Activated T-cell treated with anti-CD3 and anti-CD28 coated beads, Interleukin-2, amount 50 U/mL, for 1 hour (primary cell): ENCODE results near the gene ASAP2.

ENCODE experiments used
- DNase-seq: peaks from one replicate; pipeline ENCODE4 v3.0.0-alpha.2; 2020

Gene ASAP2

DNA sequence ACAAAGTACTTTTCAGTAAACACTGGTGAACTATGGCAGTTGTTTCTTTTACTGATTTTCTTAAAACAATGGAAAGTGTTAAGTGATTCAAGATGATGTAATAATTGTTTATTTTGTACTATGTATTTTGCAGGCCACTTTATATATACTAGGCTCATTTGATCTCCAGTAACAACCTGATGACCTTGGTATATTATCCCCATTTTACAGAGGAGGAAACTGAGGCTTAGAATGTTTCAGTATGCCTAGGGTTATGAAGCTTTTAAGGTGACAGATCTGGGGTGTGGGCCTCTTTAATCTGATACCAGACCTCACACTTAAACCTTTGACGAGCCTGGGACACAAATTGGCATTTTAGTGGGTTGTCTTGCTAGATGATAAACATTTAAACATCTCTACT is 153.5 kb downstream of the ASAP2 start:
- no peak for DNase-seq

DNA sequence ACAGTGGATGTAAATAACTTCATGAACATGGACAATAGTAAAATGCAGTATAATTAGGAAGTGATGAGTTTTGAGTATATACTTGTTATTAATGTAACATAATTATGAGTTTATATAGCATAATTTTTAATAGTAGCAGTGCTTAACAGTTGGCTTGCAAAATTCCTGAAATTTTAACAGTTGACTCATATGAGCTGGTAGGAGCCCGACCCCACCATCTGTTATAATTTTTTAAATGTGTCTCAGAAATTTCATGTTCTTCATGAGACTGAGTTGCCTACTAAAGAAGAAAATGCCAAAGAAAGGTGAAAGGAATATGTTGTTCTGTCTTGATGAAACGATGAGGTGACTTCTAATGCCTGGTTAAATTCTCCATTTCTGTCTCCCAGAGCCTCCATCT is 154.1 kb downstream of the ASAP2 start:
- no peak for DNase-seq

DNA sequence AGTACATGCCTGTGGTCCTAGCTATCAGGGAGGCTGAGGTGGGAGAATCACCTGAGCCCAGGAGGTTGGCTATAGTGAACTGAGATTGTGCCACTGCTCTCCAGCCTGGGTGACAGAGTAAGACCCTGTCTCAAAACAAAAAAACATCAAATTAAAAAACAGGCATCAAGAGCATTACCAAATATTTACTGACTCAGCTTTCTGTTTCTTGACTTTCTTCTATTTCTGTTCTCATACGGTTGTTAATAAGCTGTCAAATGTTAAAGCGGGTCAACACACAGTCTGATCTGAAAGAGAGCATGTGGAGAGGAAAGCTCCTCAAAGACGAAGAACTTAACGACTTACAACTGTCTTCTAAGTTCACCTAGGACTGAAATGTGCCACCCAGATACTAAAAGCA is 157.8 kb downstream of the ASAP2 start:
- no peak for DNase-seq

DNA sequence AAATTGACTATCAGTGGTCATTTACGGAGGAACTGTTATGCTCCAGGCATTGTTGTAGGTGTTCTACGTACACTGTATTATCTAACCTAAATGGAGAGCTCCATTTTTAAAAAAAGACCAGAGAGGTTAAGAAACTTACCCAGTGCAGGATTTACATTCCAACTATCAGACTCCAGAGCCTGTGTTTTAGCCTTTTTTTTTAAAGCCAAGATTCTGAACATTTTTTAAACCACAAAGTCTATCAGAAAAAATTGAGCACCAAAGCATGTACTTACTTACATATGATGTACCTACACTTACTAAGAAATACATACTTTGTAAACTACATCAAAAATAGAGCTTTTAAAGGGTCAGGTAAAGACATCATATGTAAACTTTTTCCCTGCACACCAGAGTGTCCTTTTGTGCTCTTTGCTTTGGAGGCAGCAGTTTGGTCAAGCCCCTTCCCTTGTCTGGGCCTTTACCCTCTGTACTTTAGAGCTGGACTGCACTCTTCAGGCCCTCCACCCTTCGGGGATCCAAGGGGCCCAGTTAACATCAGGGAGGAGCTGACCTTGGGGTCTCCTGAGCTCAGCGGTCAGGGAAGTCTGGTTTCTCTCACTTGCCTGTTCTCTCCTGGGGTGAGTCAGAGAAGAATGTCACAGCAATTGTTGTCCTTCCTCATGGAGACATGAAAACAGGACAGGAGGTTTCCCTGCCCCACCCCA is 158.3 kb downstream of the ASAP2 start:
- no peak for DNase-seq

DNA sequence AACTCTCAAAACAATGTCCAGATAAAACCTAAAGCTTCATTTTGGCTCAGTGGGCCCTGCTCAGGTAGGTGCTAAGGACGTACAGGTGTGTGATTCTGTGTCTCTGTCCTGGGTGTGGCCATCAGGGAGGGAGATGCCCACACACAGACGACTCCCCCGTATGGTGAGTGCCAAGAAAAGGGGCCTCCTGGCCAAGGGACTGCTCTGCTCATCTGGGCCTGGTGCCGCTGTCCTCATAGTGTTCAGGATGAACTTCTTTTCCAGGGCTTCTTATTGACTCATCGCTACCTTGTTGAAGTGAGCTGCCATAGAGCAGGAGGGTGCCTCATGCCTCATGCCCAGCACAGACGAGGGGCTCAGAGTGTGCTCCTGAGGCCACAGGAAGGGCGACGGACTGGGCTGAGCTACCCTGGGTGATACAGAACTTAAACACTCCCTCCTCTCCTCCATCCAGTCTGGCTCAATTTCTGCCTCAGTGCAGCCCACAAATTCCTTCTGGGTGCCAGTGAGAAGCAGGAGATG is 158.9 kb downstream of the ASAP2 start:
- no peak for DNase-seq

DNA sequence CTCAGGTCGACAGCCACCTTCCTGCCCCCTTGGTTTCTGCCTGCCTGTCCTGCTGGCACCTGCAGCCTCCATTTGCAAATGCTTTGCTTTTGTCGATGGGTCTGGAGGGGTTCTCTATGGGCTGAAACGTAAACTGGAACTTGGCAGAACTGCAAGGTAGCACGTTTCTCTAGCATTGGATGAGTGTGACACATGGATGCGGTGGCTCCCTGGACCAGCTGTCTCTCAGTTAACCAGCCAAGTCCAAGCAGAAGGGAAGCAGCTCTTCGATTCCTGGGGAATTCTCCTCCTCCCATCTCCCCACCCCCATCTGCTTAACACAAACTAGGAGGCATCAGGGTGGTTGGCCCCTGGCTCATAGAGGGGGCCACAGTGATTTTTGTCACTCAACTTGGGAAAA is 159.4 kb downstream of the ASAP2 start:
- DNase-seq = no peak

DNA sequence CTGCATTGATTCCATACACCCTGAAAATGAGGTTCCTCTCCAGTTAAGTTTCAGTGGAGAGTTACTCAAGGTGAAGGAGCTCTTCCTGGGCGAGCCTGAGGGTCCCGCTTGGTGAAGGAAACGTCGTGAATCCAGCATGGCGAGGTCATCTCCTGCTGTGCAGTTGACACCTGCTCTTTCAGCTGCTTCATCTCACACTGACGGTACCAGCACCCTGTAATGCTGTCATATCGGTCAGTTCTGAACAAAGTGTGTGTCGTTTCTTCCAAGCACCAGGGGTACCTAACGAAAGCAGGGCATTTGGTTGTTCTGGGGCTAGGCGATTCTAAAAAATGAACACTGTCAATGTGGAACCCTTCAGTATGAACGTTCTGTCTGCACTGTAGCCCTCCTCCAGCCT is 164.1 kb downstream of the ASAP2 start:
- no peak for DNase-seq

DNA sequence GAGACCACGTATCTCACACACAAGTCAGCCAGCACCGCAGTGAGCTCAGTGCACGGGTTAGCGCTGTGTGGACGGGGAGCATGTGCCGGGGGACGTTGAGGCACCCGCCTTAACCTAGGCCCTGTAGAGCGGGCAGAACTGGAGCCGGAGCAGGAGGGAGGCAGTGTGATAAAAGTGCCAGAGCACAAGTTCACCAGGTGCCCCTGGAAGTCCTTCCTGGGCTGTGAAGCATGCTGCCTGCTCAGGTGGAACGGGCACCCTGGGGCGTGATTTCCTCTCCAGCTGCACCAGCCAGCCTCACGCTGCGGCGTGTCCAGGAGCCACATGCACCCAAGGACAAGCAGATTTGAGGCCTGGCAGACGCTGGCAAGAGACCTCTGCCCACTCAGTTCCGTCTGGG is 166.4 kb downstream of the ASAP2 start:
- no peak for DNase-seq

DNA sequence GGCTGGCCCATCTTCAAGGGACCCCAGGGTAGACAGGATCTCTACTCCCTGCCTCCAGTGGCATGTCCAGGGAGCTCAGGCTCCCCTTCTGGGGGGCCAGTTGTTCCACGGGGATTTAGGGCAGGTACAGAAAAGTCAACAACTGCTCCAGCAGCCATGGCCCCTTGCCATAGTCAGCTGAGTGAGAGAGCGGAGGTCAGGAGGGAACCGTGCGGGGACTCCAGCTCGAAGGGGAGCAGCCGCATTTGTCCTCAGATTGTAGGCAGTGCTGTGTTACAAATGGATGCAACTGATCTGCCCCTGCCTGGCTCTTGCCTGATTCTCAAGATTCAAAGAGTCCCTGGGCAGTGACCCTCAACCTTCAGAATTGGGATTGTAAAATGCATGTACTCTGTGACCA is 166.9 kb downstream of the ASAP2 start:
- DNase-seq = no peak

DNA sequence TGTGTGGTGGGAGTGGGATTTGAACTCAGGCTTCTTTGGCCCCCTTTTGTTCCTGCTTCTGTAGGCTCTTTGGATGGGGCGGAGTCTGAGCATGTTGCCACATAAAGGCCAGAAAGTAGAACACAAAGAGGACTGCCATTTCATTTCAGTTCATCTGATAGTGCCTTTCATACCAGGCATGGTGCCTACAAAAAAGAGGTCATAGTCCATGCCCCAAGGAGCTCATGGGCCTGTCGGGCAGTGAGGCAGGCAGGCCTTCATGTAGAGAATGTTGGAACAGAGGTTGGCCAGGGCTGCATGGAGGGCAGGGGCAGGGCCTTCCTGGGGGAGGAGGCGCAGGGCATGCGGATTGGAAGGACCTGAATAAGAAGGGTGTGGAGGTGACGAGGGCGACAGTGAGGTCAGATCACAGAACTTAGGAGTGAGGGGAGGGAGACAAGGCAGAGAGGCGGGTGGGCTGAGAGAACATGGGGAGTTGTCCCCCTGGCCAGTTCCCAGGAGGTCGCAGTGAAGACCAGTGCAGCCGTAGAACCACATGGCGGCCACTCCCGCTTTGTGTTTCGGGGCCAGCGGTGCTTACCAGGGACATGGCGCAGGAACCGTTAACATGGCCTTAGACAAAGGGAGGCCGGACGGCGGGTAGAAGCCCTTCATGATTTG is 167.6 kb downstream of the ASAP2 start:
- no peak for DNase-seq

DNA sequence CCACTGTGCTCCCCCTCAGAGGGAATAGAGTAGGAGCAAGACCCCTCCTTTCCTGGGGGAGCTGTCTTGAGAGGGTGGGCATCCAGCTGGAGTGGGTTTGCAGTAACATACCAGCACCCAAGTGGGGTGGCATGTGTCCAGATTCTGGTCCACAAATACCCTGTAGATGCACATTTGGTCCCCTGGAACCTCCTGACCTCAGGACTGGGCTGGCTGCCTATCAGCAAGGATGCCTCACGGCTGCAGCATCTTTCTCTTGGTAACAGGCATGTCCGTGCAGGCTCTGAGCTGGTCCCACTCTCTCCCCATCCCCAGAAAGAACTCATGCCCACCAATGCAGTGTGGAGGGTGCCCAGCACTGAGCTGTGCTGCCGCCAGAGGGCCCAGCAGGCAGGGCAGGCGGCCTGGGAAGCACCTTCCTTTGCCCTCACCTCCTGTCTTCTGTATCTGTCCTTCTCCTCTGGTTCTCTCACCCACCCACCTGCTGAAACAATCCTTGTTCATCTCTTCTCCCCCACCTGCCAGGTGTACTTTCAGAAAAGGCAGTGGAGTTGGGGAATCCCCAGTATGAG is 169.3 kb downstream of the ASAP2 start:
- no peak for DNase-seq

DNA sequence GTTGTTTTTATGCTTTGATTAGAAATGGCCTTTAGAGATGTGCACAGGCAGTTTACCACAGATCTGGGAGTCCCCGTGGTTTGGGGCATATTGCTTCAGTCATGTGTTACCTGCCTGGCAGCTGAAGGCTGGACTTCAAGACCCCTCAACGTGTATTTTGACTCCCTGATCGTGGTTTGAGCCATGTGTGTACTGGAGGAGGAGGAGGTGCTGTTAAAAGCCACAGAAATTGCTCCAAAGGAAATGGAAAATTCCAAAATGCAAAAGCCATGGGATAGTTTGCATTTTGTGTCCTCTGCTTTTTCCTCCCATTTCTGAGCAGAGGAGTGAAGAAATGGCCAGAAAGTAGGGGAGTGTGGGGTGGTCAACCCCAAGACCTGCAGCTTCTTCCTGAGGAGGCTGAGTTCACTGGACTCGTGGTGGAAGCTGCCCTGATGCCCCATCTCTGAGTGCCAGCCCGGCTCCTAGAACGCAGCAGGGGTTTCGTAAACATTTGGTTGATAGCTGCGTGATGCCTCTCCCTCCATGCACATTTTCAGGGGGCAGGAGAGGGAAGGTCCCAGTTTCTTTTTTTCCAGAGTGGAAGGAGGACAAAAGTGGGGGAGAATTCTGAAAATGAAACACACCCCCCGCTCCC is 171.0 kb downstream of the ASAP2 start:
- no peak for DNase-seq

DNA sequence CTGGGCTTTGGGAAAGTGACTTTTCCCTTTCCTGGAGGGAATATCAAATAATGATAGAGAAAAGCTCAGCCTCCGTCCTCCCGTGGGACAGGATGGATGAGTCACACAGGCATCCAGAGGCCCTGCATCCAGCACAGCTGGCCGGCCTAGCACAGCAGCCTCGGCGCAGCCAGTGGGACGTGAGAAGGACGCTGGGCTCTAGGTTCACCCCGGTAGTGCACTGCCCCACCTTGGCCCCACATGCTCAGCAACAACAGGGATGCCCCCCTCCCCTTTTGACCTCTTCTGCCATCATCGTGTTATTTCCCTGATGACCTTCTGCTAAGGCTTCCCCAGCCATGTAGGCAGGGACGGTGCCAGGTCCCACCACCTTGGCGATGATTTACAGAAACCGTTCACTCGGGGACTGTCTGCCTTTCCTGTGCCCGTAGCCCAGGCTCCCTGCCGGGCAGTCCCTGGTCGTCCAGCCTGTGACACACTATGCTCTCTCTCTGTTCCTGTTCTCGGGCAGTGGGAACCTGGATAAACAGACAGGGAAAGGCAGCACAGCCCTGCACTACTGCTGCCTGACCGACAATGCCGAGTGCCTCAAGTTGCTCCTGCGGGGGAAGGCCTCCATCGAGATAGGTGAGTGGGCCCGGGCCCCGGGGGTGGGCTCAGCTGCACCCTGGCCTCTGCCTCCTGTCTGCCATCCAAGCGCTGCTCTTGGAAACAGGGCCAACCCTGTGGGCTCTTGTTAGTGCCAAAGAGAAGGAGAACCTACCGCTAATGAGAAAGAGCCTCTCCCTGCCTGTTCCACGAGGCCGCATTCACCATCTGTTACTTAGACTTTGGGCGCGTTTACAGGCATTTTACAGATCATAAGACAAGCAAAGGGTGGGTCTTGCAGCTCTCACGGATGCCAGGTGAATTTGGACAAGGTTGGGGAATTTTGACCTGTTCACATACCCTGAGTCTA is 172.1 kb downstream of the ASAP2 start:
- no peak for DNase-seq

DNA sequence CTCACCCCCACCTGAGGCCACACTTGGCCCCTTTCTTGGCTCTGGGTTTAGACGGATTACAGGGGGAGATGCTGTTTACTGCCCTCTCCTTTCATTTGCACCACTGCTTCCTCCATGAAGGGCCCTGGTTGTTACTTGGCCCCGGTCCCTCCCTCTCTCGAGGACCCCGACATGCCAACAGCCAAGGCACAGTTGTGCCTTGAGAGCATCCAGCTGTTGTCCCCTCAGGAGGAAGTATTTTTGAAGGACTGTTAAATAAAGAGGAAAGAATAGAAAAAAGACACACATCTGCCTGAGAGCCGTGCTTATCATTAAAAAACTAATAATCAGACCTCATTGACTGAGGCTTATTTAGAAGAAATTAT is 172.8 kb downstream of the ASAP2 start:
- DNase-seq = no peak

DNA sequence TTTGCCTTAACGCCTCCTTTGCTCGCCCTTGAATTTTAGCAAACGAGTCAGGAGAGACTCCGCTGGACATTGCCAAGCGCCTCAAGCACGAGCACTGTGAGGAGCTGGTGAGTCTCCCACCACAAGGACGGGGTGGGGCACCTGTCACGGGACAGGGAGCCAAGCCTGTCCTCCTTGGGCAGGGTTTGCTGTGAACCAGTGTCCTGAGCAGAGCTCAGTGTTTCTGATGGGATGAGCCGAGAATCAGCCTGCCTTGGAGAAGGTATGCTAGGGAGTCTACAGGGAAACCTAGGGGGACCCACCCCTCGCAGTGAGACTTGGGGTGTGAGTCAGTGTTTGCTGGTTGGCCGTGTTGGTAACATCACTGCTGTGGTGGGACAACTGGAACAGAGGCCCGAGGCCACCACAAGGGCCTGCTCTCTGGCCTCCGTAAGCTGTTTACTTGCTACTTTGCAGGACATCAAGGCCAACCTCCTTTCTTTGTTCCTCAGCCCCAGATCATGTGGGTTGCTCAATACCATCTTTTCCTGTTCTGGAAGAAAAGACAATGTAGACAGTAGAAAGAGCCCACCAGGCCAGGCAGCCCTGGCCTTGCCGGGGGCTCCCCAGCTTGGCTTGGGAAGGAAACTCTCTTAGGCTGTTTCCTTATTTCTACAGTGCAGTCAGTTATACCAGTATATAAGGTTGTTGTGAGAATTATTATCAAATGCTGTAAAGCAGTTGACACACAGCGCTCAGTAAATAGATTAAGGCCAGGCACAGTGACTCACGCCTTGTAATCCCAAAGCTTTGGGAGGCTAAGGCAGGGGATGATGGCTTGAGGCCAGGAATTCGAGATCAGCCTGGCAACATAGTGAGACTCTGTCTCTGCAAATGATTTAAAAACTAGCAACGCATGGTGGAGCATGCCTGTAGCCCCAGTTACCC is 174.4 kb downstream of the ASAP2 start:
- no peak for DNase-seq

DNA sequence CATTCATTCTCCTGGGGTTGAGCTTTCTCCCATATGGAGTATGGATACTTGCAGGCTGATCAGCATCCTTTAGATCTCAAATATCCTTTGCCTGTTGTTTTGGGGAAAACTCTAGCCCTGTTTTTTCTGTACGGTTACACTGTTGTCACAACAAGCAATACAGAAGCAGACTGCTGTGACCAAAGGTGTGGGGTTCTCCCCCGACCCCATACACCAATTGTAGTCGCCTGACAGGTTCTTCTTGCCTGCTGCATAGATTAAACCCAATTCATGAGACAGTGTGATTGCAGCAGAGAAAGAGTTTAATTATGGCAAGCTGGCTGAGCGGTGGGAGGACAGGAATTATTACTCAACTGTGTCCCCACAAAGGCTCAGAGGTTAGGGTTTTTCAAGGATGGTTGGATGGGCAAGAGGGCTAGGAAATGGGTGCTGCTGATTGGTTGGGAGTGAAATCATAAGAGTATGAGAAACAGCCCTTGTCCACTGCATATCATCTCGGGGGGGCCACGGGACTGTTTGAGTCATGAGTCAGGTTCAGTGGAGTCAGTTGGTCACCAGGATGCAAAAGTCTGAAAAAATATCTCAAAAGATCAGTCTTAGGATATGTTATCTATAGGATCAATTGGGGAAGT is 176.1 kb downstream of the ASAP2 start:
- no peak for DNase-seq

DNA sequence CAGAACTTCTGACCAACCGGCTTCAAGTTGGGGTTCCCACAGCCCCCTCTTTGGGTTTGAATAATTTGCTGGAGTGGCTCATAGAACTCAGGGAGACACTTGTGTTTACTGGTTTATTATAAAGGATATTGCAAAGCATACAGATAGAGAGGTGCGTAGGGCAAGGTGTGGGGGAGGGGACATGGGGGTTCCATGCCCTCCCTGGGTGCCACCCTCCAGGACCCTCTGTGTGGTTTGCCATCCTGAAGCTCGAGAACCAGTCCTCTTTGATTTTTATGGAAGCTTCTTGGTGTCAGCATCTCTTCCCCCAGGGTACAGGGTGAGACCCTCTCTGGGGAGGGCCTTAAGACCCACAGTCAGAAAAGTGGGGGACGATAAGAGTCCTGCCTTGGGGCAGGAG is 177.9 kb downstream of the ASAP2 start:
- no peak for DNase-seq

DNA sequence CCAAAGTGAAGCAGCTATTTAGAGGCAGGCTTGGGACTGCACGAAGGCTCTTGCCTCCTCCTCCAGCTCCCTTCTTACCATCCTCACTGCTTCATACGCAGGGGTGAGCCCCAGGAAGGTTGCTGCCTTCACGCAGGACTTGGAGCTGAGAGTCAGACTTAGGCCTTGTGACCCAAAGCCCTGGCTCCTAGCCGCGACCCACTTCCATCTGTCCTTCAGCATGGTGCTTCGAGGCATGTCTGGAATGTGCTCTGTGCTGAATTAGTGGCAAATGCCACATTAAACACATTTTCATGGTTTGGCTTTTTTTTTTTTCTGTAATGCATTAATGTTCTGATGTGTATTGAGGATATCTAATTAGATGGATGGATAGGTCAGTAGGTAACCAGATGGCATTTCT is 179.2 kb downstream of the ASAP2 start:
- DNase-seq = no peak

DNA sequence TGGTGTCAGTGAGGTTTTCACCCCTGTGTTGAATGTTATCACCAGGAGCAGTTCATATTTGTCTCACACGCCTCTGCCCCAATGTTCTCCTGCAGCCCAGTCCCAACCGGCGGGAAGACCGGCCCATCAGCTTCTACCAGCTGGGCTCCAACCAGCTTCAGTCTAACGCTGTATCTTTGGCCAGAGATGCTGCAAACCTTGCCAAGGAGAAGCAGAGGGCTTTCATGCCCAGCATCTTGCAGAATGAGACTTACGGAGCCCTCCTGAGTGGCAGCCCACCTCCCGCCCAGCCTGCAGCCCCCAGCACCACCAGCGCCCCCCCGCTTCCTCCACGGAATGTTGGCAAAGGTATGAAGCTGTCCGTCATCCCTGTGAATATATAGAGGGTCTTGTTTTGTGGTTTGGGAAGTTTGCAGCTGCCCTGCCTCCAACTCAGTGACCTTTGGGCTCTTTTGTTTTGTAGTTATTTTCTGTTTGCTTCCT is 181.6 kb downstream of the ASAP2 start:
- no peak for DNase-seq

DNA sequence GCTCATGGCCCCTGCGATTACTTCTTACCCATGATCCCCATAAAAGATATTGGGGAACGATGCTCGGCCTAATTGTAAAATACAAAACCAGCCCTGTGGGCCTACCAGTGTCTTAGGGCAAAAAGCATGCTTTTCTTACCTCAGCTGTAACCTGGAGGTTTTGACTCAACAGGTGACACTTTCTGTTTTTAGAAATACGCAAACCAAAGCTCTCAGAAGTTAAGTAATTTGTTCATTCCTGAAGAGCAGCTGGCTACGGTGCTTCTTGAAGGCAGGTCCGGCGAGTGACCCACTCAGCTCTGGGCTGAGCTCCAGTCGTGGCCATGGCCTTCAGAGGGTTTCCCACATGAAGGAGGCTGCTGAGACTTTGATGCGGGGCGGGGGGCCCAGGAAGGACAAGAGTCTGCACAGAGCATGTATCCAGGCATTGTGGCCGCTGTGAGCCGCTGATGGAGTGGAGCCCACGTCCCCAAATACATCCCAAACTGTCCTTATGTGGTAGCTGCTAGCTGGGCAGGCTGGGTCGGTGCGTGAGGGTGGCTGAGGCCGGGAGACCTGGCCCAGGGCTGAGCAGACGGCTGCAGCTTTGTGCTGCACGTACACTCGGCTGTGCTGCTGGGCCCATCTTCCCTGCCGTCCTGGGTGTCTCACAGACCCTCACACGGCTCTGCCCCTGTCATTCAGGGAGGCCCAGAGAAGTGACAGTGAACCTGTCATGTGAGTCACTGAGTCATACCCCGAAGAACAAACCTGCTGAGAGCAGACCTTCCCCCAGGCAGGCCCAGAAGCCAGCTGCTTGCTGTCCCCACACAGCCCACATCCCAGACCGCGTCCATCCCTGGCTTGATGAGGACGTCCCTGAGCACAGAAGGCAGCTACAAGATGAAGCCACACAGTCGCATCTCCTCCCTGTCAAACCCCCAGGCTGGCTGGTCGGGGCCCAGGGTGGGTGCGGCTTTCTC is 182.6 kb downstream of the ASAP2 start:
- DNase-seq = no peak
